GM12874 (cell line): ENCODE results near the gene AMN.

Experiments
- CTCF ChIP-seq: IDR thresholded peaks from 2 replicates; pipeline ENCODE4 v1.5.1; 2011; ENCODE audit warnings: low read depth, mild to moderate bottlenecking, control low read depth, low read length, moderate library complexity; ENCODE audit not compliant: insufficient read depth

Gene AMN

GRCh38 chr14:102892651-102893050 lies 29.8 kb upstream of the AMN start:
- TF ChIP-seq CTCF: no peak

- no peak for TF ChIP-seq CTCF
Observed at GRCh38 chr14:102893452-102893851, 29.0 kb upstream of the AMN start.

GRCh38 chr14:102897299-102898027 lies 25.0 kb upstream of the AMN start:
- TF ChIP-seq CTCF: no peak

GRCh38 chr14:102898298-102898697 lies 24.2 kb upstream of the AMN start:
- no peak for TF ChIP-seq CTCF

- TF ChIP-seq CTCF: no peak
Observed at GRCh38 chr14:102898776-102899515, 23.5 kb upstream of the AMN start.

- no peak for TF ChIP-seq CTCF
Observed at GRCh38 chr14:102899516-102899900, 23.0 kb upstream of the AMN start.

- no peak for TF ChIP-seq CTCF
Observed at GRCh38 chr14:102900631-102901571, 21.6 kb upstream of the AMN start.
